Measurements from ENCODE around the gene RAB31.

- TF ChIP-seq POLR2A (IDR thresholded peaks at IDR 0.05) (no peak), CTCF (IDR thresholded peaks at IDR 0.05) (no peak)
Measured at GRCh38 chr18:9814431-9814830, 106.3 kb downstream of the RAB31 start.
